Esophagus squamous epithelium (tissue), 5 donors: ENCODE measurements around the gene MS4A18. TPM values are rescaled to one million over a fixed set of nuclear protein-coding genes. Genes with fewer than 3 reads are reported as not detected.

Experiments
- DNase-seq: peaks from one replicate; lab custom pipeline; 2025; lab: John Stamatoyannopoulos, UW
- H3K27ac ChIP-seq, 4 donors: fragments of 200-600 bp; sonication (generic); one replicate each; pipeline ENCODE4 v1.5.1; 2016 to 2019; ENCODE audit warnings: mild to moderate bottlenecking in 1 of 4
- H3K27me3 ChIP-seq, 4 donors: fragments of 200-600 bp; sonication (generic); 1 replicate in 3 of 4; 2 replicates in 1 of 4; pipeline versions ENCODE4 v1.5.1 to v1.6.0; 2017 to 2021; ENCODE audit warnings: antibody characterized with exemption in 1 of 4
- H3K36me3 ChIP-seq, 3 donors: fragments of 200-600 bp; sonication (generic); one replicate each; pipeline ENCODE4 v1.5.1; 2016 to 2019
- H3K4me1 ChIP-seq, 3 donors: fragments of 200-600 bp; sonication (generic); one replicate each; pipeline ENCODE4 v1.5.1; 2017 to 2019
- H3K4me3 ChIP-seq, 4 donors: fragments of 200-600 bp; sonication (generic); 1 replicate in 3 of 4; 2 replicates in 1 of 4; pipeline ENCODE4 v1.5.1; 2016 to 2019; ENCODE audit warnings: mild to moderate bottlenecking in 2 of 4, moderate library complexity in 1 of 4
- H3K9me3 ChIP-seq, 3 donors: fragments of 200-600 bp; sonication (generic); one replicate each; pipeline ENCODE4 v1.5.1; 2016 to 2019
- CTCF ChIP-seq, 6 experiments: fragments of 450-650 bp in 4 of 6; fragments of 200-600 bp in 2 of 6; sonication (generic) in 2 of 6; IDR thresholded peaks; one replicate each; pipeline ENCODE4 v1.5.1; 2016 to 2019; ENCODE audit warnings: antibody characterized with exemption in 6 of 6, mild to moderate bottlenecking in 4 of 6, moderate library complexity in 4 of 6
- POLR2A ChIP-seq, 4 donors: fragments of 450-650 bp; IDR thresholded peaks; one replicate each; pipeline ENCODE4 v1.6.1; 2017; ENCODE audit warnings: antibody characterized with exemption in 4 of 4, mild to moderate bottlenecking in 4 of 4, moderate library complexity in 3 of 4
- WGBS, 2 donors: methylation state at CpG; one replicate each; pipeline ENCODE4 v1.1.5; 2018; 5-methylcytosine and 5-hydroxymethylcytosine counted together
- intact Hi-C: fragments of 100-400 bp; cut with DNase I; formaldehyde crosslinking; loops from one replicate; pipeline ENCODE4 v1.15.0; 2022
- total RNA-seq, 4 donors: library from RNA; depleted of rRNA; stranded (reverse); fragments of >200 nt; gene quantifications; one replicate each; pipeline ENCODE4 v1.1.0, GENCODE V29; 2016
- donor health status: DM: yes; HTN: yes; CAD: no.

The MS4A18 gene
- total RNA-seq, 4 donors from 2014 or later, result not detected

- WGBS, 2 donors, result 74 to 77% methylated on average over 7 of the region's 7 CpGs
- peaks cover 0 to 6% (median 0%) of the 10 kb centered on the region in 3 donors for H3K4me1 ChIP-seq
Measured at GRCh38 chr11:60781286-60781980, 56.9 kb downstream of the MS4A18 start.

GRCh38 chr11:60781981-60782316 lies 57.4 kb downstream of the MS4A18 start:
- Histone ChIP-seq H3K4me1 (peaks cover 0 to 11% (median 4%) of the 10 kb centered on the region in 3 donors), H3K9me3 (no peaks in the 10 kb centered on the region), H3K4me3 (no peak overlapping the region), H3K27ac (no peak overlapping the region), H3K27me3 (no peaks in the 10 kb centered on the region), H3K36me3 (no peaks in the 10 kb centered on the region)
- TF ChIP-seq POLR2A (IDR thresholded peaks at IDR 0.05), result no peak
- intact Hi-C loops, result no loop called here
- DNase-seq, result no peak
- WGBS, 2 donors, result 93 to 94% methylated on average over 4 of the region's 4 CpGs

More at GRCh38 chr11:60781286-60781980, 56.9 kb downstream of the MS4A18 start:
- no peak overlapping the region for H3K27ac ChIP-seq
- H3K27me3 ChIP-seq, result no peaks in the 10 kb centered on the region
- no peaks in the 10 kb centered on the region for H3K36me3 ChIP-seq
- H3K9me3 ChIP-seq, result no peaks in the 10 kb centered on the region
- TF ChIP-seq POLR2A (IDR thresholded peaks at IDR 0.05), result no peak
- no peak for TF ChIP-seq CTCF (IDR thresholded peaks at IDR 0.05)
- DNase-seq, result no peak
- intact Hi-C loops, result no loop called here
- no peak overlapping the region for H3K4me3 ChIP-seq

DNA sequence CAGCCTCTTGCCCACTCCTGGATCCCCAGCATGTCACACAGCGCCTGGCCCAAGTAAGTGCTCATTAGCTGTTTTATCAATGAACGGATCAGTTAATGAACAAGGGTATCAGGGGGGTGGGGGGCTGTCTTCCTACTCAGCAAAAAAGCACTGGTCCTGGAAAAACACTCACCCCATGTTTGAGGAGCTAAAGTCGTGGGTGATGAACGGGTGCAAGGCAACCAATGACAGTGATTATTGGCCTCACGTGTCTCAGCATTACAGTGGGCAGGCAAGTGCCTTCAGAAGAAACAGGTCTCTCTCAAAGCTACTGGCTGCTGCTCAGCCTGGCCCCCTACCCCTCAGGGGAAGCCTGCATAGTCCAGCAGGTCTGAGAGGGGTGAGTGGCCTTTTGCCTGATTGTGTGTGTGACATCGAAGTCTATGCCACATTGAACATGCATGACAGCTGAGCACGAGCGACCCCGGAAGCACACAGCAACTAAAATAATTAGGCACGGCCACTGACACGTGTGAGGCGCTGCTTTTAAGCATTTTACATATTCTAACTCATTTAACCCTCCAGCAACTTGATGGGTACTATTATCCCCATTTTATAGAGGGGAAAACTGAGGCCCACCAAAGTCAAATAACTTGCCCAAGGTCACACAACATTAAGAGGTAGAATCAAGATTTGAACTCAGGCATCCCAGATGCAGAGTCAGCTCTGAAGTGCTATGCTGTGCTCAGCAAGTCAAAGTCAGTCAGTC lies 58.0 kb downstream of the MS4A18 start:
- TF ChIP-seq CTCF (IDR thresholded peaks at IDR 0.05), result no peak
- Histone ChIP-seq H3K9me3 (no peaks in the 10 kb centered on the region), H3K27ac (no peak overlapping the region), H3K4me1 (peaks cover 0 to 17% (median 8%) of the 10 kb centered on the region in 3 donors), H3K4me3 (no peak overlapping the region), H3K27me3 (no peaks in the 10 kb centered on the region), H3K36me3 (no peaks in the 10 kb centered on the region)
- intact Hi-C loops, result no loop called here
- no peak for DNase-seq
- WGBS, 2 donors, result 78 to 90% methylated on average over 7 to 9 of the region's 12 CpGs

GRCh38 chr11:60783141-60783484 lies 58.6 kb downstream of the MS4A18 start:
- TF ChIP-seq POLR2A (IDR thresholded peaks at IDR 0.05) (no peak), CTCF (IDR thresholded peaks at IDR 0.05) (no peak)
- no peaks in the 10 kb centered on the region for H3K27me3 ChIP-seq
- H3K27ac ChIP-seq, result no peak overlapping the region
- intact Hi-C loops, result no loop called here
- DNase-seq, result no peak
- peaks cover 0 to 17% (median 8%) of the 10 kb centered on the region in 3 donors for H3K4me1 ChIP-seq
- WGBS, 2 donors, result 88 to 92% methylated on average over 3 to 5 of the region's 8 CpGs
- no peaks in the 10 kb centered on the region for H3K36me3 ChIP-seq
- no peaks in the 10 kb centered on the region for H3K9me3 ChIP-seq
- H3K4me3 ChIP-seq, result no peak overlapping the region

- TF ChIP-seq POLR2A (IDR thresholded peaks at IDR 0.05) (no peak), CTCF (IDR thresholded peaks at IDR 0.05) (no peak)
- Histone ChIP-seq H3K27ac (no peak overlapping the region), H3K4me1 (peaks cover 0 to 17% (median 8%) of the 10 kb centered on the region in 3 donors), H3K27me3 (no peaks in the 10 kb centered on the region), H3K36me3 (no peaks in the 10 kb centered on the region), H3K9me3 (no peaks in the 10 kb centered on the region), H3K4me3 (no peak overlapping the region)
- intact Hi-C loops, result no loop called here
- no peak for DNase-seq
- WGBS, 2 donors, result 84 to 88% methylated on average over 5 to 7 of the region's 7 CpGs
Measured at GRCh38 chr11:60783911-60784310, 59.4 kb downstream of the MS4A18 start.
